Chondrocyte (in vitro differentiated cells): ENCODE data around the gene TXNRD3. TPM values are rescaled to one million over a fixed set of nuclear protein-coding genes. Genes with fewer than 3 reads are reported as not detected.
A peak's percentile ranks its signal among the peaks of the same experiment; 100 is the strongest.

Experiments
- DNase-seq: peaks from one replicate; pipeline ENCODE4 v3.0.0; 2021; ENCODE audit warnings: mixed read lengths, low spot score
- H3K27ac Mint-ChIP-seq: one replicate; pipeline ENCODE4 v1.8.0; 2021; ENCODE audit warnings: mild to moderate bottlenecking, moderate library complexity, mixed read lengths; ENCODE audit not compliant: unreplicated experiment
- H3K27me3 Mint-ChIP-seq: 2 replicates; pipeline ENCODE4 v1.8.0; 2021; ENCODE audit warnings: low read depth, mixed read lengths
- H3K36me3 Mint-ChIP-seq: 2 replicates; pipeline ENCODE4 v1.8.0; 2021; ENCODE audit warnings: low read depth, mixed read lengths
- H3K4me1 Mint-ChIP-seq: 2 replicates; pipeline ENCODE4 v1.8.0; 2021; ENCODE audit warnings: low read depth, mild to moderate bottlenecking, mixed read lengths
- H3K4me3 Mint-ChIP-seq: one replicate; pipeline ENCODE4 v1.8.0; 2021; ENCODE audit warnings: mild to moderate bottlenecking, moderate library complexity, mixed read lengths; ENCODE audit not compliant: unreplicated experiment
- H3K9me3 Mint-ChIP-seq: 2 replicates; pipeline ENCODE4 v1.8.0; 2021; ENCODE audit warnings: low read depth, mixed read lengths
- CTCF ChIP-seq: fragments of 200-600 bp; sonication (generic); IDR thresholded peaks from 2 replicates; pipeline ENCODE4 v1.5.0; 2021; ENCODE audit warnings: antibody characterized with exemption, mild to moderate bottlenecking, moderate library complexity
- total RNA-seq: library from RNA; stranded (reverse); gene quantifications from 3 replicates; pipeline ENCODE4 v1.2.1, GENCODE V29; 2021

Gene TXNRD3
- total RNA-seq, 1 donor from 2014 or later: 14.2 TPM

GRCh38 chr3:126567696-126568438, 87.1 kb downstream of the TXNRD3 start:
- no peak overlapping the region for H3K4me3 Mint-ChIP-seq
- no peaks in the 10 kb centered on the region for H3K36me3 Mint-ChIP-seq
- peaks cover 5% of the 10 kb centered on the region for H3K27me3 Mint-ChIP-seq
- peaks cover under 1% of the 10 kb centered on the region for H3K9me3 Mint-ChIP-seq
- H3K27ac Mint-ChIP-seq: no peak overlapping the region
- H3K4me1 Mint-ChIP-seq: no peaks in the 10 kb centered on the region
- peak; percentile 46 for TF ChIP-seq CTCF
- DNase-seq: no peak

GRCh38 chr3:126562737-126563276, 92.1 kb downstream of the TXNRD3 start:
- H3K36me3 Mint-ChIP-seq: peaks cover 5% of the 10 kb centered on the region
- no peak overlapping the region for H3K27ac Mint-ChIP-seq
- H3K27me3 Mint-ChIP-seq: peaks cover 23% of the 10 kb centered on the region
- peaks cover 15% of the 10 kb centered on the region for H3K9me3 Mint-ChIP-seq
- TF ChIP-seq CTCF: no peak
- no peak for DNase-seq
- H3K4me3 Mint-ChIP-seq: no peak overlapping the region
- no peaks in the 10 kb centered on the region for H3K4me1 Mint-ChIP-seq

- peak; percentile 75 for DNase-seq
- Mint-ChIP-seq H3K4me3 (no peak within 1 kb of the TSS), H3K27ac (no peak within 1 kb of the TSS), H3K4me1 (no peaks in the 10 kb centered on the region), H3K27me3 (peaks cover 21% of the 10 kb centered on the region), H3K36me3 (peaks cover 5% of the 10 kb centered on the region), H3K9me3 (peaks cover 15% of the 10 kb centered on the region)
- TF ChIP-seq CTCF: no peak
These were observed 96.4 kb downstream of the TXNRD3 start, which contains the start of gene C3orf22 for GRCh38 chr3:126558336-126559071. Gene C3orf22, minus strand, starts transcription at chr3:126558932. Its CDS starts 5,542 bp downstream, at chr3:126553390.

GRCh38 chr3:126557761-126558160, 97.2 kb downstream of the TXNRD3 start:
- Mint-ChIP-seq H3K27me3 (peaks cover 22% of the 10 kb centered on the region), H3K27ac (no peak overlapping the region), H3K4me1 (no peaks in the 10 kb centered on the region), H3K36me3 (peaks cover 5% of the 10 kb centered on the region), H3K4me3 (no peak overlapping the region), H3K9me3 (peaks cover 14% of the 10 kb centered on the region)
- TF ChIP-seq CTCF: no peak
- DNase-seq: peak; percentile 61

GRCh38 chr3:126557415-126557745, 97.5 kb downstream of the TXNRD3 start:
- no peak for TF ChIP-seq CTCF
- Mint-ChIP-seq H3K27ac (no peak overlapping the region), H3K4me1 (no peaks in the 10 kb centered on the region), H3K4me3 (no peak overlapping the region), H3K27me3 (peaks cover 22% of the 10 kb centered on the region), H3K36me3 (peaks cover 3% of the 10 kb centered on the region), H3K9me3 (peaks cover 11% of the 10 kb centered on the region)
- peak; percentile 77 for DNase-seq
